M059J (cell line): ENCODE measurements around the gene RNF152. TPM values are rescaled to one million over a fixed set of nuclear protein-coding genes. Genes with fewer than 3 reads are reported as not detected.
"Not testable (repeated sequence)": the region's sequence is repeated elsewhere in the genome, so short reads cannot be mapped to it uniquely, and the experiment has no call there.

Source experiments
- DNase-seq: peaks from one replicate; pipeline ENCODE4 v3.0.0-alpha.2; 2012; ENCODE audit warnings: low read depth
- total RNA-seq: library from RNA; depleted of rRNA; stranded (reverse); fragments of >200 nt; shearing (Covaris generic); gene quantifications from 2 replicates; pipeline ENCODE4 v1.2.3, GENCODE V29; 2014

The RNF152 gene
- total RNA-seq, 1 experiment from 2014 or later: 5.9 TPM

DNA sequence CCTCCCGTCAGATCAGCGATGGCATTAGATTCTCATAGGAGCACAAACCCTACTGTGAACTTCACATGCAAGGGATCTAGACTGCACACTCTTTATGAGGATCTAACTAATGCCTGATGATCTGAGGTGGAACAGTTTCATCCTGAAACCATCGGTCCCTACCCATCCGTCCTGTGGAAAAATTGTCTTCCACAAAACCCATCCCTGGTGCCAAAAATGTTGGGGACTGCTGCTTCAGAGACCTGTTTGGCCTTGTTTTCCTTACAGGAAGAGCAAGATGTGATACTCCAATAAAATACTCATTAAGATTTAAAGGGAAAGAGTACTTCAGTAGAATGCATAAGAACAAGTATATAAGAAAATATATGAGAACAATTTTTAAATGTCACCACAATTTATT, 71.1 kb downstream of the RNF152 start:
- no peak for DNase-seq

GRCh38 chr18:61820882-61821281, 71.9 kb downstream of the RNF152 start:
- peak; percentile 45 for DNase-seq

DNA sequence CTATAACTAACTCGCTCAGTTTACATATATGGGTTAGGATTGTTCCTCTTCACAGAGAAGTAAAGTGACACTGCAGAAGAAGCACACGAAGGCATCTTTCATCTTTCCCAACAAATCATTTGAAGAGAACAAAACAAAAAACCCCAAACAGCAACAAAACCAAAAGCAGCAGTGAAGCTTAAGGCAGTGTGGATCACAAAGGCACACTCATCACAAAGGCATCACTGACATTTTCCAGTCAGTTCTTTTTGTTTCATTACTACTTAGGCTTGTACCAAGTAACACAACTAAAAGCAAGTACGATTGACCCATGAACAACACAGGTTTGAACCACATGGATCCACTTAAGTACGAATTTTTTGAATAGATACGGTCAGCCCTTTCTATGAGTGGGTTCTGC, 75.7 kb downstream of the RNF152 start:
- DNase-seq: no peak

DNA sequence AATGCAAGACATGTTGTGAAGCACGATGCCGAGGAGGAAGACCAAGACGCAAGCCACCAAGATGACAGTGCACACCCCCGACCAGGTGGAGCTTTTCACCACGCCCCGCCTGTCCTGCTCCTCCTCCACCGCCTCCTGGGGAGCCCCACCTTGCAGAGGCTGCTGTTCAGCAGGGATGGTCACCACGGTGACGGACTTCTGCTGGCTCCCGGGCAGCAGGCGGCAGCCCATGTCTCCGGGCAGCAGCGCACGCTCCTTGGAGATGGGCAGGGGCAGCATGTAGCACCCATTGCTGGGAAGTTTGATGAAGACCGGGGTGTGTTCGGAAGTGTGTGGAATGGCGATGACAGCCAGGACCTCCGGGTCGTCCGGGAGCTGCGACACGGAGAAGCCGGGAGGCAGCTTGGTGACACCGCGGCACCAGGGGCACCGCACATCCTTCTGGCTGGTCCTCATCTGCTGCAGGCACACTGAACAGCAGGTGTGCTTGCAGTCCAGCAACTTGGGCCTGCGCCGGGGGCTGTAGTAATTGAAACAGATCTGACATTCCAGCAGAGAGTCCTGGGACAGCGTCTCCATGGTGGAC, 76.8 kb downstream of the RNF152 start:
- no peak for DNase-seq

DNA sequence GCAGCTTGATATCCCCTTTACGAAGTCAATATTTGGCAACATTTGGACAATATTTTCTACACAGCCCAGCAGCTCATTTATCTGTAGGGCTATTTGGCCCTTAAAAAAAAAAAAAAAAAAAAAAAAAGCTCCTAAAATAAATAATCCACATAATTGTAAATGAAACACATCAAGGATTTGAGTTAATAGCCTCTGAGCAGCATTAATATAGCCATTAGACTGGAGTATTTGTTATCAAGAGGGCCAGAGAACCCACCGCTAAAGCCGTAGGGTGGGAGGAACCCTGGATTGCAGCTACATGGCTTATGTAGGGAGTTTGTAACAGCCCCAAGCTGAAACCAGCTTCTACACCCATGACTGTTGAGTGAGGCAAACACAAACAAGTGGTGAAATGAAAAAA, 84.5 kb downstream of the RNF152 start:
- DNase-seq: no peak

DNA sequence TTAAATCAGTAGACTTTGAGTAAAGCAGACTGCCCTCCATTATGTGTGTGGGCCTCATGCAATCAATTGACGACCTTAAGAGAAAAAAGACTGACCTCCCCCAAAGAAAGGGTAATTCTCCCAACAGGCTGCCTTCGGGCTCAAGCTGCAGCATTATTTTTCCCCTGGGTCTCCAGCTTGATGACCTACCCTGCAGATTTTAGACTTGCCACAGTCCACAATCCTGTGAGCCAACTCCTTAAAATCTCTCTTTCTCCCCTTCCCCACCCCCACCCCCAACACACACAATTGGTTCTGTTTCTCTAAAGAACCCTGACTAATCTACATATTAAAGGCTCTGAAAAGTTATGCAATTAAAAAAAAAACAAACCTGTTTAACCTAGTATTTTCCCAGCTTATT, 89.4 kb downstream of the RNF152 start:
- no peak for DNase-seq

GRCh38 chr18:61797696-61798590, 94.9 kb downstream of the RNF152 start:
- no peak for DNase-seq

GRCh38 chr18:61791031-61791430, 101.8 kb downstream of the RNF152 start:
- DNase-seq: no peak

DNA sequence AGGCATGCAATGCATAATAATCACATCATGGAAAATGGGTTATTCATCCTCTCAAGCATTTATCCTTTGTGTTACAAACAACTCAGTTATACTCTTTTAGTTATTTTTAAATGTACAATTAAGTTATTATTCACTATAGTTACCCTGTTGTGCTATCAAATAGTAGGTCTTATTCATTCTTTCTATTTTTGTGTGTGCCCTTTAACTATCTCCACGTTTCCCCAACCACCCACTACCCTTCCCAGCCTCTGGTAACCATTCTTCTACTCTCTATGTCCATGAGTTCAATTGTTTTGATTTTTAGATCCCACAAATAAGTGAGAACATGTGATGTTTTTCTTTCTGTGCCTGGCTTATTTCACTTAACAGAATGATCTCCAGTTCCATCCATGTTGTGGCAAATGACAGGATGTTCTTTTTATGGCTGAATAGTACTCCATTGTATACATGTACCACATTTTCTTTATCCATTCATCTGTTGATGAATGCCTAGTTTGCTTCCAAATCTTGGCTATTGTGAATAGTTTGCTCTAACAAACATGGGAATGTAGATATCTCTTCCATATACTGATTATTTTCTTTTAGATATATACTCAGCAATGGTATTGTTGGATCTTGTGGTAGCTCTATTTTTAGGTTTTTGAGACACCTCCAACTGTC, 105.7 kb downstream of the RNF152 start:
- not testable (repeated sequence) for DNase-seq

GRCh38 chr18:61785588-61785987, 107.2 kb downstream of the RNF152 start:
- DNase-seq: no peak

- no peak for DNase-seq
Measured at GRCh38 chr18:61784834-61785233, 108.0 kb downstream of the RNF152 start.

DNA sequence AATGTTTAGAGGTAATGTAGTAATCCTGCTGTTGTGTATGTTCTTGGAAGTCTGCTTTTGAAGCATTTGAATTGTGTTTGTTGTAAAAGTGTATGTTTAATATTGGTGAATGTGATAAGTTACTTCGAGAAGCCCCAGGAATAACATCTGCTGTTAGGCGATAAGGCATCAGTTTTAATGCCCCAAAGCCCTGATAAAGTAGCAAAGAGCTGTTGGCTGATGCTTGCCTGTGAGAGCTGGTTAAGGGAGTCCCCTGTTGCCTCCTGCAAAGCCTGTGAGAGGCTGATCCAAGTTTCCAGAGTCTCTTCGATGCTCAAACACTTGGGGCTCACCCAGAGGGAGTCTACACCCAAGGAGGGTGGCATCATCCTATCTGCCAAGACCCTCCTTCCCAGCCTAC, 110.3 kb downstream of the RNF152 start:
- DNase-seq: no peak

DNA sequence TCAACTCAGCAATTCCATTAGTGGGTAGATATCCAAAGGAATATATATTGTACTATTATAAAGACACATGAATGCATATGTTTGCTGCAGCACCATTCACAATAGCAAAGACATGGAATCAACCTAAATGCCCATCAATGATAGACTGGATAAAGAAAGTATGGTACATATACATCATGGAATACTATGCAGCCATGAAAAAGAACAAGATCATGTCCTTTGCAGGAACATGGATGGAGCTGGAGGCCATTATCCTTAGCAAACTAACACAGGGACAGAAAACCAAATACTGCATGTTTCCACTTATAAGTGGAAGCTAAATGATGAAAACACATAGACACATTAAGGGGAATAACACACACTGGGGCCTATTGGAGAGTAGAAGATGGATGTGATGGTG, 116.6 kb downstream of the RNF152 start:
- not testable (repeated sequence) for DNase-seq

DNA sequence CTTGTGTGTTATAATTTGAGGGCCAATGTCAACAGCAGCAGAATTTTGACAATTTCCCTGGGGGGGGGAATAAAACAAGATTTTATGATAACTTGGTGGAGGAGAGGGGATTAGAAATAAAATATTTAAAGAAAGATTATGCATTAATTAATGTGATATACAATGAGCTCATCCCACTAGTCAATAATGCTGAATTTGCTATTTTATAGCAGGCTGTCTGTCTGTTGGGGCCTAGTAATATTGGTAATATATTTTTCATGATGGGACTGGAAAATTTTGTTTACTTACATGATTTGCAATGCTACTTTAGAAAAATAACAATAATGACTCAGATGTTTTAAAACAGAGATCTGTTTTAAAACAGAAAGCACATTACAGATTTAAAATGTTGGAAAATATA, 118.0 kb downstream of the RNF152 start:
- no peak for DNase-seq

DNA sequence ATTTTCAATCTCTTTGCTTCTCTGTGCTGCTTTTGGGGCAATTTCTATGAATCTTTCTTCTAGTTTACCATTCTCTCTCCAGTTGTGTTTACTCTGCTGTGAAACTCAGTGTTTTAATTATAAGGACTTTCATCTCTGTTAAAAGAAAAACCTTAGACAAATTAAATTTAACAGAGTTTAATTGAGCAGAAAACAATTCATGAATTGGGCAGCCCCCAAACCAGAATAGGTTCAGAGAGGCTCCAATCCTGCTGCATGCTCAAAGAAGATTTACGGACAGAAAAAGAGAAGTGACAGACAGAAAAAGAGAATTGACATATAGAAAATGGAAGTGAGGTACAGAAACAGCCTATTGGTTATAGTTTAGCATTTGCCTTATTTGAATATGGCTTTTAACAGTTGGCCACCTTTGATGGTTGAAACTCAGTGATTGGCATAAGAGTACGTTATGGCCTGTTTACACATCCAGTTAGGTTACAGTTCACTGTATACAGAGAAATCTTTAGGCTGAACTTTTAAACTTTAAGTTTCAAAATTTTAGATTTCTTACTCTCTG, 120.4 kb downstream of the RNF152 start:
- no peak for DNase-seq

DNA sequence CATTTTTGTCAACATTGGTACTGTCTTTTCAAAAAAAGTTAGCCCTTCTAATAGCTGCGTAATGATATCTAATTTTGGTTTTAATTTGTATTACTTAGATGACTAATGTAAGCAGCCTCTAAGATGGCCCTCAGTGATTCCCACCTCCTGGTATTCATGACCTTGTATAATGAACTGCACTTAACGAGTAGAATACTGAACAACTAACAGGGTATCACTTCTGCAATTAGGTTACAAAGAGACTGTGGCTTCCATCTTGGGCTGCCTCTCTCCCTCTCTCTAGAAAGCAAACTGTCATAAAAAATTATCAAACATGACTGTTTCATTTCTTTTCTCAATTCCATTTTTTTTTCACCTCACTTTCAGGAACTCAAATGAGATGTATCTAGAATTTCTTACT, 120.9 kb downstream of the RNF152 start:
- DNase-seq: no peak

- peak; percentile 6 for DNase-seq
Measured at GRCh38 chr18:61770279-61770678, 122.5 kb downstream of the RNF152 start.

- no peak for DNase-seq
Measured at GRCh38 chr18:61766266-61766884, 126.4 kb downstream of the RNF152 start.

DNA sequence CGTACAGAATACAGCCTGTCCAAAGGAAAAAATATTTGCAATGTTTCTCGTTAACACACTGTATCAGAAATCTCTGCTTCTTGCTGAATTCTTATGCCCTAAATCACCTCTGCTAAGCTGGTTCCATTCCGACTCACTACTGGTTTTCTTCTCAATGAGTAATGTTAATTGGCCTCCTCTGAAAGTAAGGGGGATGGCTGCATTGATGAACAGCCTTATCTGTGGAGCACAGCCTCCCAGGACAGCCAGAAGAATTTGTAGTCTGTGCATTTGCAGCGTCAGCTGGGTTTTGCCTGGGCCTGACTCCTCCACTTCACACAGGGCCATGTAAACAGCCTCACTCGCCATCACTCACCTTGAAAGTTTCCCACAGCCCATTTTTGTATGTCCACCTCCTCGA, 127.7 kb downstream of the RNF152 start:
- DNase-seq: peak; percentile 48

- peak; percentile 18 for DNase-seq
Measured at GRCh38 chr18:61764381-61764780, 128.4 kb downstream of the RNF152 start.

DNA sequence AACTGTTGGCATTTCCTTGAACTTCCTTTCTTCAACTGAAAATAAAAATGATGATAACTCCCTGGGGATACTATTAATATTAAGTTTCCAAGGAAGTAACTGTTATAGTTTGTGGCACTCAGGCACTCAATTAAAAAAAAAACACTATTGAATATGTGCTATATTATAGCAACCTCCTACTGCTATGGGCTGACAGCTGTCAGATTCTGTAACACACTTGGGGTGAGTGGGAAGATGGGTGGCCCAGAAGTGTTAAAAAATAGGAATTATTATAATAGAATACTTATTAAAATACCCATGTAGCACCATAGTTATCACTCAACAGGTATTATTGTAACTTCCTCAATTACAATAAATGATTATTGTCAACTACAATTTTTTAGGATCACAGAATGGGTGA, 130.9 kb downstream of the RNF152 start:
- no peak for DNase-seq
